IMR-90 (cell line): ENCODE data around the gene GSTM1. TPM values are rescaled to one million over a fixed set of nuclear protein-coding genes. Genes with fewer than 3 reads are reported as not detected.

Experiments
- ATAC-seq: fragments of 200-7000 bp; cut with Tn5 transposase; 2 replicates; pipeline ENCODE4 v1.9.1; 2020; ENCODE audit warnings: low read depth, mild to moderate bottlenecking, moderate library complexity
- BruUV-seq: library from RNA; stranded (reverse); fragments of 400-500 nt; replicated peaks from 2 replicates; lab custom pipeline; 2021; lab: Mats Ljungman, UMichigan
- CTCF ChIA-PET: fragments of 300-600 bp; formaldehyde crosslinking; extraction: SDS; loops from one replicate; lab custom pipeline; 2021; ENCODE audit warnings: antibody characterized with exemption; lab: Yijun Ruan, JAX
- POLR2A ChIA-PET: fragments of 300-600 bp; sonication (Branson Sonifier 250); formaldehyde crosslinking; loops from one replicate; lab custom pipeline; 2022; ENCODE audit warnings: antibody characterized with exemption; ENCODE audit not compliant: unreplicated experiment; lab: Charles Lee
- DNase-seq: peaks from one replicate; pipeline ENCODE4 v3.0.0; 2013
- H2AFZ ChIP-seq: replicated peaks from 2 replicates; pipeline ENCODE3; 2013; ENCODE audit warnings: low read length, mild to moderate bottlenecking; ENCODE audit not compliant: poor library complexity
- H2AK5ac ChIP-seq: 2 replicates; pipeline ENCODE4 v1.6.1; 2013; ENCODE audit warnings: low read depth, low read length, inconsistent platforms
- H2AK9ac ChIP-seq: replicated peaks from 2 replicates; pipeline ENCODE3; 2013; ENCODE audit warnings: mild to moderate bottlenecking, low read depth, low read length, moderate library complexity; ENCODE audit not compliant: poor library complexity
- H2BK120ac ChIP-seq: 2 replicates; pipeline ENCODE4 v1.6.1; 2013; ENCODE audit warnings: low read depth, low read length, inconsistent platforms
- H2BK15ac ChIP-seq: 3 replicates; pipeline ENCODE4 v1.6.1; 2013; ENCODE audit warnings: low read depth, low read length, inconsistent platforms
- H2BK20ac ChIP-seq: 2 replicates; pipeline ENCODE4 v1.6.1; 2013; ENCODE audit warnings: low read depth, mild to moderate bottlenecking, inconsistent platforms, low read length, moderate library complexity
- H2BK5ac ChIP-seq: 2 replicates; pipeline ENCODE4 v1.6.1; 2013; ENCODE audit warnings: mild to moderate bottlenecking, low read depth, low read length, inconsistent platforms; ENCODE audit not compliant: poor library complexity, severe bottlenecking
- H3K14ac ChIP-seq: replicated peaks from 2 replicates; pipeline ENCODE4 v1.6.1; 2013; ENCODE audit warnings: low read depth, low read length, inconsistent platforms
- H3K18ac ChIP-seq: 2 replicates; pipeline ENCODE4 v1.6.1; 2013; ENCODE audit warnings: low read depth, low read length, control low read depth
- H3K23ac ChIP-seq: 2 replicates; pipeline ENCODE4 v1.6.1; 2013; ENCODE audit warnings: low read depth, low read length, inconsistent platforms
- H3K27ac ChIP-seq: 2 replicates; pipeline ENCODE4 v1.5.1; 2013; ENCODE audit warnings: mild to moderate bottlenecking, control low read depth, low read length; ENCODE audit not compliant: insufficient read depth
- H3K27me3 ChIP-seq: 2 replicates; pipeline ENCODE4 v1.6.1; 2013; ENCODE audit warnings: low read length; ENCODE audit not compliant: control insufficient read depth, insufficient read depth
- H3K36me3 ChIP-seq: 2 replicates; pipeline ENCODE4 v1.6.1; 2013; ENCODE audit warnings: low read length, mixed read lengths; ENCODE audit not compliant: control insufficient read depth, insufficient read depth
- H3K4ac ChIP-seq: 2 replicates; pipeline ENCODE4 v1.6.1; 2013; ENCODE audit warnings: low read depth, low read length, inconsistent platforms
- H3K4me1 ChIP-seq: 2 replicates; pipeline ENCODE4 v1.6.1; 2013; ENCODE audit warnings: low read length, mixed read lengths; ENCODE audit not compliant: control insufficient read depth, insufficient read depth
- H3K4me2 ChIP-seq: 2 replicates; pipeline ENCODE4 v1.6.1; 2013; ENCODE audit warnings: low read depth, mild to moderate bottlenecking, control low read depth, low read length, moderate library complexity
- H3K4me3 ChIP-seq: 2 replicates; pipeline ENCODE4 v1.5.1; 2013; ENCODE audit warnings: low read depth, mild to moderate bottlenecking, control low read depth, low read length, moderate library complexity; ENCODE audit not compliant: insufficient read depth
- H3K56ac ChIP-seq: 2 replicates; pipeline ENCODE4 v1.6.1; 2013; ENCODE audit warnings: low read length, inconsistent platforms; ENCODE audit not compliant: insufficient read depth; ENCODE audit errors: extremely low read depth
- H3K79me1 ChIP-seq, 2 experiments: 2 replicates each; pipeline ENCODE4 v1.6.1; 2013; ENCODE audit warnings: low read length in 2 of 2, inconsistent platforms in 1 of 2, low read depth in 1 of 2
- H3K9ac ChIP-seq: 2 replicates; pipeline ENCODE4 v1.6.1; 2013; ENCODE audit warnings: low read depth, low read length, control low read depth
- H3K9me1 ChIP-seq: 2 replicates; pipeline ENCODE4 v1.6.1; 2013; ENCODE audit warnings: low read length, inconsistent platforms; ENCODE audit not compliant: insufficient read depth
- H3K9me3 ChIP-seq: 2 replicates; pipeline ENCODE4 v1.6.1; 2013; ENCODE audit warnings: low read length; ENCODE audit not compliant: control insufficient read depth, insufficient read depth
- H4K20me1 ChIP-seq: 2 replicates; pipeline ENCODE4 v1.6.1; 2013; ENCODE audit warnings: low read length, inconsistent platforms; ENCODE audit not compliant: insufficient read depth
- H4K5ac ChIP-seq: 2 replicates; pipeline ENCODE4 v1.6.1; 2013; ENCODE audit warnings: mild to moderate bottlenecking, low read depth, low read length, control low read depth
- H4K8ac ChIP-seq, 2 experiments: 2 replicates each; pipeline ENCODE4 v1.6.1; 2013; ENCODE audit warnings: low read depth in 2 of 2, low read length in 2 of 2, control low read depth in 1 of 2, inconsistent platforms in 1 of 2
- H4K91ac ChIP-seq: 2 replicates; pipeline ENCODE4 v1.6.1; 2013; ENCODE audit warnings: low read depth, low read length, inconsistent platforms; ENCODE audit not compliant: insufficient read depth
- BHLHE40 ChIP-seq: fragments of 150-350 bp; IDR thresholded peaks from 2 replicates; pipeline ENCODE4 v1.6.1; 2016; ENCODE audit warnings: mild to moderate bottlenecking, low read depth, low read length
- CHD1 ChIP-seq: IDR thresholded peaks from 2 replicates; pipeline ENCODE4 v1.6.1; 2012; ENCODE audit warnings: low read depth, low read length, improper control_type of control experiment
- CTCF ChIP-seq: conservative IDR thresholded peaks from 2 replicates; pipeline ENCODE4 v1.5.1; 2012; ENCODE audit warnings: mild to moderate bottlenecking, low read depth, low read length, improper control_type of control experiment
- FOS ChIP-seq: fragments of 150-350 bp; IDR thresholded peaks from 2 replicates; pipeline ENCODE4 v1.6.1; 2016; ENCODE audit warnings: low read depth, low read length
- MAFK ChIP-seq: IDR thresholded peaks from 2 replicates; pipeline ENCODE4 v1.6.1; 2012; ENCODE audit warnings: low read depth, low read length, improper control_type of control experiment
- MAZ ChIP-seq: IDR thresholded peaks from 2 replicates; pipeline ENCODE4 v1.6.1; 2012; ENCODE audit warnings: low read depth, mild to moderate bottlenecking, low read length, improper control_type of control experiment, moderate library complexity, borderline replicate concordance
- MXI1 ChIP-seq: IDR thresholded peaks from 2 replicates; pipeline ENCODE4 v1.6.1; 2012; ENCODE audit warnings: low read depth, mild to moderate bottlenecking, low read length, moderate library complexity, borderline replicate concordance
- POLR2A ChIP-seq: IDR thresholded peaks from 2 replicates; pipeline ENCODE4 v1.6.1; 2012; ENCODE audit warnings: mild to moderate bottlenecking, low read depth, low read length
- RAD21 ChIP-seq: IDR thresholded peaks from 2 replicates; pipeline ENCODE4 v1.6.1; 2012; ENCODE audit warnings: low read length, improper control_type of control experiment
- RCOR1 ChIP-seq: IDR thresholded peaks from 2 replicates; pipeline ENCODE4 v1.6.1; 2012; ENCODE audit warnings: mild to moderate bottlenecking, low read length, improper control_type of control experiment; ENCODE audit not compliant: insufficient replicate concordance
- RFX5 ChIP-seq: IDR thresholded peaks from 2 replicates; pipeline ENCODE4 v1.8.0; 2012; ENCODE audit warnings: low read depth, mild to moderate bottlenecking, low read length, moderate library complexity
- SMC3 ChIP-seq: fragments of 150-350 bp; IDR thresholded peaks from 2 replicates; pipeline ENCODE4 v1.6.1; 2016; ENCODE audit warnings: low read depth, mild to moderate bottlenecking, antibody characterized with exemption, low read length, moderate library complexity
- USF2 ChIP-seq: fragments of 150-350 bp; IDR thresholded peaks from 2 replicates; pipeline ENCODE4 v1.6.1; 2017; ENCODE audit warnings: mild to moderate bottlenecking, antibody characterized with exemption, low read length, low read depth
- WGBS, 2 experiments: methylation state at CpG; one replicate each; pipeline versions ENCODE4 v1.1.5 to v1.1.7; 2013; ENCODE audit warnings: missing lambda C conversion rate in 2 of 2; ENCODE audit not compliant: insufficient read length in 1 of 2; ENCODE audit errors: extremely low coverage in 2 of 2; 5-methylcytosine and 5-hydroxymethylcytosine counted together
- dilution Hi-C: fragments of 300-500 bp; cut with HindIII; formaldehyde crosslinking; loops from one replicate; pipeline ENCODE4 v1.14.3; 2018; ENCODE audit warnings: low sequenced_read_pairs; ENCODE audit not compliant: unreplicated experiment
- in situ Hi-C: fragments of 300-500 bp; cut with MboI; formaldehyde crosslinking; loops from 3 replicates; pipeline ENCODE4 v1.14.3; 2019; ENCODE audit warnings: low sequenced_read_pairs, inconsistent platforms, mixed read lengths
- intact Hi-C: fragments of 100-400 bp; cut with micrococcal nuclease; formaldehyde crosslinking; loops from 2 replicates; pipeline ENCODE4 v1.10.0; 2022
- polyA plus RNA-seq, 3 experiments: library from polyadenylated mRNA; depleted of rRNA; stranded (reverse); fragments of >200 nt; gene quantifications; 2 replicates each; pipeline ENCODE4 v1.2.3, GENCODE V29; 2012; ENCODE audit warnings: low replicate concordance in 1 of 3
- total RNA-seq: library from RNA; depleted of rRNA; stranded (reverse); fragments of >200 nt; gene quantifications from 2 replicates; pipeline ENCODE4 v1.2.3, GENCODE V29; 2012
- TF ChIP-seq, protein P1 (sequence below): fragments of 150-350 bp; IDR thresholded peaks from 2 replicates; pipeline ENCODE4 v1.6.1; 2016; ENCODE audit warnings: low read depth, mild to moderate bottlenecking, low read length, moderate library complexity, borderline replicate concordance

GSTM1 gene
- total and polyA plus RNA-seq, 2 of the 4 experiments (the other 2 are of a cell fraction), result not detected

- Histone ChIP-seq H3K4me2 (no peak overlapping the region), H3K79me1 (peaks cover 0 to 10% of the 10 kb centered on the region in 2 experiments; a peak in 3 of 4 replicates), H3K9ac (no peak overlapping the region), H3K4me1 (peaks cover 3% of the 10 kb centered on the region), H2AK9ac (no peak overlapping the region), H3K56ac (no peak overlapping the region), H3K14ac (no peak overlapping the region), H3K36me3 (peaks cover 16% of the 10 kb centered on the region; the same call in 1 of the 2 replicates), H3K27me3 (no peaks in the 10 kb centered on the region), H3K9me3 (no peaks in the 10 kb centered on the region), H4K20me1 (no peaks in the 10 kb centered on the region), H3K4ac (no peak overlapping the region), H3K9me1 (peaks cover 12% of the 10 kb centered on the region), H3K27ac (no peak overlapping the region), H3K4me3 (no peak overlapping the region), H2BK15ac (no peak overlapping the region), H4K5ac (no peak overlapping the region), H2AFZ (no peak overlapping the region), H2AK5ac (no peak overlapping the region), H3K23ac (no peak overlapping the region), H2BK5ac (no peak overlapping the region), H4K8ac (no peak overlapping the region), H2BK120ac (no peak overlapping the region), H2BK20ac (no peak overlapping the region), H3K18ac (no peak overlapping the region), H4K91ac (no peak overlapping the region)
- in situ Hi-C loops (no loop called here), intact Hi-C loops (no loop called here), dilution Hi-C loops (no loop called here)
- no CpG with 5 or more reads among the region's 2 CpGs for WGBS, 2 experiments
- DNase-seq (no peak), ATAC-seq (no peak)
- TF ChIP-seq MXI1, result no peak
- no peak for TF ChIP-seq RAD21
- TF ChIP-seq RFX5, result no peak
- no peak for TF ChIP-seq MAFK
- TF ChIP-seq FOS, result no peak
- TF ChIP-seq, protein P1, sequence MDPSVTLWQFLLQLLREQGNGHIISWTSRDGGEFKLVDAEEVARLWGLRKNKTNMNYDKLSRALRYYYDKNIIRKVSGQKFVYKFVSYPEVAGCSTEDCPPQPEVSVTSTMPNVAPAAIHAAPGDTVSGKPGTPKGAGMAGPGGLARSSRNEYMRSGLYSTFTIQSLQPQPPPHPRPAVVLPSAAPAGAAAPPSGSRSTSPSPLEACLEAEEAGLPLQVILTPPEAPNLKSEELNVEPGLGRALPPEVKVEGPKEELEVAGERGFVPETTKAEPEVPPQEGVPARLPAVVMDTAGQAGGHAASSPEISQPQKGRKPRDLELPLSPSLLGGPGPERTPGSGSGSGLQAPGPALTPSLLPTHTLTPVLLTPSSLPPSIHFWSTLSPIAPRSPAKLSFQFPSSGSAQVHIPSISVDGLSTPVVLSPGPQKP, result no peak
- TF ChIP-seq CTCF, result no peak
- TF ChIP-seq POLR2A, result no peak
- TF ChIP-seq MAZ, result no peak
- no peak for TF ChIP-seq USF2
- TF ChIP-seq SMC3, result no peak
- no peak for TF ChIP-seq CHD1
- TF ChIP-seq BHLHE40, result no peak
- TF ChIP-seq RCOR1, result no peak
- ChIA-PET CTCF (no interaction called here), POLR2A (no interaction called here)
- no TSS peak for BruUV-seq
Measured at GRCh38 chr1:109659145-109659544, 28.5 kb upstream of the GSTM1 start.
